Esophagus muscularis mucosa (tissue), 4 donors: ENCODE measurements around the gene ACACB. TPM values are rescaled to one million over a fixed set of nuclear protein-coding genes. Genes with fewer than 3 reads are reported as not detected.

Source experiments
- DNase-seq: peaks from one replicate; pipeline ENCODE4 v3.0.0-alpha.2; 2017; ENCODE audit errors: extremely low spot score
- H3K27ac ChIP-seq, 4 donors: fragments of 200-600 bp; sonication (generic); replicated peaks in 1 of 4; 1 replicate in 3 of 4; 2 replicates in 1 of 4; pipeline ENCODE4 v1.5.1; 2016 to 2019; ENCODE audit warnings: mild to moderate bottlenecking in 1 of 4
- H3K27me3 ChIP-seq, 4 donors: fragments of 200-600 bp; sonication (generic); one replicate each; pipeline versions ENCODE4 v1.5.1 to v1.6.0; 2016 to 2019
- H3K36me3 ChIP-seq, 4 donors: fragments of 200-600 bp; sonication (generic); one replicate each; pipeline ENCODE4 v1.5.1; 2016 to 2019
- H3K4me1 ChIP-seq, 4 donors: fragments of 200-600 bp; sonication (generic); one replicate each; pipeline ENCODE4 v1.5.1; 2016 to 2019
- H3K4me3 ChIP-seq, 4 donors: fragments of 200-600 bp; sonication (generic); 1 replicate in 2 of 4; 2 replicates in 2 of 4; pipeline ENCODE4 v1.5.1; 2016 to 2019; ENCODE audit warnings: mild to moderate bottlenecking in 4 of 4, moderate library complexity in 1 of 4
- H3K9me3 ChIP-seq, 4 donors: fragments of 200-600 bp; sonication (generic); 1 replicate in 3 of 4; 2 replicates in 1 of 4; pipeline ENCODE4 v1.5.1; 2016 to 2019
- EP300 ChIP-seq: sonication (generic); formaldehyde crosslinking; IDR thresholded peaks from one replicate; pipeline ENCODE4 v1.6.1; 2017; ENCODE audit warnings: antibody characterized with exemption
- POLR2A ChIP-seq: fragments of 450-650 bp; IDR thresholded peaks from one replicate; pipeline ENCODE4 v1.6.1; 2017; ENCODE audit warnings: antibody characterized with exemption, moderate library complexity, mild to moderate bottlenecking, low read depth
- POLR2AphosphoS5 ChIP-seq, 2 donors: sonication (generic); formaldehyde crosslinking; IDR thresholded peaks; one replicate each; pipeline ENCODE4 v1.6.1; 2017; ENCODE audit warnings: antibody characterized with exemption in 2 of 2
- WGBS: methylation state at CpG from one replicate; pipeline ENCODE4 v1.1.5; 2018; 5-methylcytosine and 5-hydroxymethylcytosine counted together
- intact Hi-C: fragments of 100-400 bp; cut with DNase I; formaldehyde crosslinking; loops from one replicate; pipeline ENCODE4 v1.15.1; 2023
- total RNA-seq, 4 donors: library from RNA; depleted of rRNA; stranded (reverse); fragments of >200 nt; gene quantifications; one replicate each; pipeline versions ENCODE4 v1.1.0 to v1.2.1, GENCODE V29; 2016
- TF ChIP-seq, protein P1 (sequence below), 3 experiments: fragments of 200-600 bp in 2 of 3; fragments of 450-650 bp in 1 of 3; sonication (generic) in 2 of 3; IDR thresholded peaks; one replicate each; pipeline ENCODE4 v1.5.1; 2017 to 2019; ENCODE audit warnings: antibody characterized with exemption in 3 of 3, mild to moderate bottlenecking in 2 of 3, moderate library complexity in 1 of 3

The ACACB gene
- total RNA-seq, 4 donors from 2014 or later, result 59.6 to 134 (median 108) TPM

DNA sequence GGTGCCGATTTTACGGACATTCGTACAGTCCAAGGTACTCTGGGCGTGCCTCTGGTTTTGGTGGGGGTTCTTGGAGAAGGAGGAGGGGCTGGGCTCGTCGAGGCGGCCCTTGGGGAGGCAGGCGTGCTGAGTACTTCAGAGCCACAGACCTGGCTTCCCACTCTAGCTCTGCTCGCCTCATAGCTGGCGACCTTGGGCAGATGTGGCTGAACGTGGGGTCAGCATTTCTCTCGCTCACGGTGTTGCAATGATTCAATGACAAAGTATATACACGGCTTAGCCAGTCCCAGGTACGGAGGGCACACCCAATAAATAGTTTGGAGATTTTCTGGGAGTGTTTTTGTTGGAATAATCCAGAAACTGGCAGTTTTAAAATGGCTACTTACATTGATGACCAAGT is 117.6 kb downstream of the ACACB start:
- Histone ChIP-seq H3K27ac (no peak overlapping the region), H3K4me3 (no peak overlapping the region), H3K36me3 (peaks cover 83 to 98% (median 96%) of the 10 kb centered on the region in 4 donors), H3K4me1 (no peaks in the 10 kb centered on the region), H3K9me3 (no peaks in the 10 kb centered on the region), H3K27me3 (no peaks in the 10 kb centered on the region)
- no peak for TF ChIP-seq POLR2AphosphoS5 (IDR thresholded peaks at IDR 0.05)
- TF ChIP-seq, protein P1, sequence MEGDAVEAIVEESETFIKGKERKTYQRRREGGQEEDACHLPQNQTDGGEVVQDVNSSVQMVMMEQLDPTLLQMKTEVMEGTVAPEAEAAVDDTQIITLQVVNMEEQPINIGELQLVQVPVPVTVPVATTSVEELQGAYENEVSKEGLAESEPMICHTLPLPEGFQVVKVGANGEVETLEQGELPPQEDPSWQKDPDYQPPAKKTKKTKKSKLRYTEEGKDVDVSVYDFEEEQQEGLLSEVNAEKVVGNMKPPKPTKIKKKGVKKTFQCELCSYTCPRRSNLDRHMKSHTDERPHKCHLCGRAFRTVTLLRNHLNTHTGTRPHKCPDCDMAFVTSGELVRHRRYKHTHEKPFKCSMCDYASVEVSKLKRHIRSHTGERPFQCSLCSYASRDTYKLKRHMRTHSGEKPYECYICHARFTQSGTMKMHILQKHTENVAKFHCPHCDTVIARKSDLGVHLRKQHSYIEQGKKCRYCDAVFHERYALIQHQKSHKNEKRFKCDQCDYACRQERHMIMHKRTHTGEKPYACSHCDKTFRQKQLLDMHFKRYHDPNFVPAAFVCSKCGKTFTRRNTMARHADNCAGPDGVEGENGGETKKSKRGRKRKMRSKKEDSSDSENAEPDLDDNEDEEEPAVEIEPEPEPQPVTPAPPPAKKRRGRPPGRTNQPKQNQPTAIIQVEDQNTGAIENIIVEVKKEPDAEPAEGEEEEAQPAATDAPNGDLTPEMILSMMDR (IDR thresholded peaks at IDR 0.05), result no peak
- TF ChIP-seq POLR2A, result no peak
- TF ChIP-seq EP300, result no peak
- 91% methylated on average over 15 of the region's 15 CpGs for WGBS
- intact Hi-C loops, result no loop called here
- no peak for DNase-seq

DNA sequence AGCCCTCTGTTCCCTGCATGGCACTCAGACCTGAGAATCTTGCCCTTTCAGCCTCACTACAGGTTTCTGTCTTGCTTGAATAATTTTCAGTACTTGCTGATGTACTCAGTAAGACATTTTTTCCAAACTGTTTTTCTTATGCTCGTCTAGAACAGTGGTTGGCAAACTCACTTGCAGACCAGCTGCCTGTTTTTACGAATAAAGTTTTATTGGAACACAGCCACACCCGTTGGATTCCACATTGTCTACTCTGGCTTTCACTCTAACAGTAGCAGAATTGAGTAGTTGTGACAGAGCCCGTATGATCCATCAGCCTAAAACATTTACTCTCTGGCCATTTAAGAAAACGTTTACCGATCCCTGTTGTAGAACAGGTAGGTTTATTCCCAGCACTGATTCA is 119.9 kb downstream of the ACACB start:
- Histone ChIP-seq H3K36me3 (peaks cover 82 to 98% (median 95%) of the 10 kb centered on the region in 4 donors), H3K9me3 (no peaks in the 10 kb centered on the region), H3K4me3 (no peak overlapping the region), H3K27me3 (no peaks in the 10 kb centered on the region), H3K27ac (no peak overlapping the region), H3K4me1 (no peaks in the 10 kb centered on the region)
- intact Hi-C loops, result no loop called here
- TF ChIP-seq POLR2AphosphoS5 (IDR thresholded peaks at IDR 0.05) (no peak), EP300 (no peak), POLR2A (no peak)
- TF ChIP-seq, protein P1 (IDR thresholded peaks at IDR 0.05), result no peak
- DNase-seq, result no peak
- WGBS, result 77% methylated on average over 6 of the region's 6 CpGs

DNA sequence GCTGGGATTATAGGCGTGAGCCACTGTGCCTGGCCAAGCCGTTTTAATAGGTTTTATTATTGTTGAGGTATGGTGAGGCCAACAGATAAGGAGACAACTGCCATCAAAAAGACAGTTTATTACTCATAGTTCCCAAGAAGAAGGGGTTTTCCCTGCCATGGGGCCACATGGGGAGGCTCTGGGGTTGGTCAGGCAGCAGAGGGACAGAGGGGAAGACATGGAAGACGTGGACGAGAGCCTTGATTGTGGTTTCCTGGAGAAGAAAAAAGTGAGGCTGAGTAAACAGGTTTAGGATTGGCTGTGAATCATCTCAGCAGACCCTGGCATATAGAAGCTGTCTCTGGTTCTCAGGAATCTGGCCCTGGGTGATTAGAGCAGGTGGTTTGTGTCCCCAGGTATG is 122.8 kb downstream of the ACACB start:
- no peaks in the 10 kb centered on the region for H3K27me3 ChIP-seq
- DNase-seq, result no peak
- no peak overlapping the region for H3K4me3 ChIP-seq
- H3K27ac ChIP-seq, result no peak overlapping the region
- H3K4me1 ChIP-seq, result no peaks in the 10 kb centered on the region
- WGBS, result 90% methylated on average over 4 of the region's 4 CpGs
- peaks cover 86 to 98% (median 95%) of the 10 kb centered on the region in 4 donors for H3K36me3 ChIP-seq
- no peaks in the 10 kb centered on the region for H3K9me3 ChIP-seq
- TF ChIP-seq POLR2AphosphoS5 (IDR thresholded peaks at IDR 0.05) (no peak), POLR2A (no peak), EP300 (no peak)
- TF ChIP-seq, protein P1 (IDR thresholded peaks at IDR 0.05), result no peak
- intact Hi-C loops, result no loop called here

DNA sequence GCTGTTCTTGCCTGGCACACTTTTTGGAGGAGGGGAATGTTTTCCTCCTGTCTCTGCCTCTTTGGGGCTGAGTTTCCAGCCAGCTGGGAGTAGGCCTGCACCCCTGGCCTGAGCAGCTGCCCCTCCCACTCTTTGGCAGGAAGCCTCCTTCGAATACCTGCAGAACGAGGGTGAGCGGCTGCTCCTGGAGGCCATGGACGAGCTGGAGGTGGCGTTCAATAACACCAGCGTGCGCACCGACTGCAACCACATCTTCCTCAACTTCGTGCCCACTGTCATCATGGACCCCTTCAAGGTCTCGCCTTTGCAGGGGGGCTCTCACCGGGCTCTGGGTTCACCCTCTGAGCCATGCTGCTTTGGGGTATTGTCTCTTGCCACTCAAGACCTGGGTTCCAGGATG is 123.3 kb downstream of the ACACB start:
- TF ChIP-seq EP300, result no peak
- H3K36me3 ChIP-seq, result peaks cover 84 to 98% (median 95%) of the 10 kb centered on the region in 4 donors
- WGBS, result 94% methylated on average over 6 of the region's 11 CpGs
- no peak overlapping the region for H3K27ac ChIP-seq
- no peaks in the 10 kb centered on the region for H3K27me3 ChIP-seq
- no peak for DNase-seq
- no peaks in the 10 kb centered on the region for H3K4me1 ChIP-seq
- no peaks in the 10 kb centered on the region for H3K9me3 ChIP-seq
- H3K4me3 ChIP-seq, result no peak overlapping the region
- intact Hi-C loops, result no loop called here

DNA sequence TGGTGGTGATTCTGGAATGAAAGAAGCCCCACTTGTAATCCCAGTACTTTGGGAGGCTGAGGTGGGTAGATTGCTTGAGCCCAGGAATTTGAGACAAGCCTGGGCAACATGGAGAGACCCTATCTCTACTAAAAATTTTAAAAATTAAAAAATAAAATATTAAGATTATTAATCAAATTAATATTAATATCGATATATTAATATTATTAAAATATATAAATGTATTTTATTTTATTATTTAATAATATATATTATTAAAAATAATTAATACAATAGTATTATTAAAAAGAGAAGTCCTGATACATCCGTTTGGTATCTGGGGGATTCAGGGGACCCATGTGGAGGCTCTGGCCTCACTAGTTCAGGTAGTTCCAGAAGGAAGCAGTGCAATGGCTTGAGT is 124.0 kb downstream of the ACACB start:
- no peaks in the 10 kb centered on the region for H3K27me3 ChIP-seq
- DNase-seq, result no peak
- H3K9me3 ChIP-seq, result no peaks in the 10 kb centered on the region
- H3K27ac ChIP-seq, result no peak overlapping the region
- peaks cover 86 to 98% (median 95%) of the 10 kb centered on the region in 4 donors for H3K36me3 ChIP-seq
- no peaks in the 10 kb centered on the region for H3K4me1 ChIP-seq
- TF ChIP-seq POLR2AphosphoS5 (IDR thresholded peaks at IDR 0.05), result no peak
- 95% methylated on average over 2 of the region's 2 CpGs for WGBS
- no peak overlapping the region for H3K4me3 ChIP-seq
- intact Hi-C loops, result no loop called here

DNA sequence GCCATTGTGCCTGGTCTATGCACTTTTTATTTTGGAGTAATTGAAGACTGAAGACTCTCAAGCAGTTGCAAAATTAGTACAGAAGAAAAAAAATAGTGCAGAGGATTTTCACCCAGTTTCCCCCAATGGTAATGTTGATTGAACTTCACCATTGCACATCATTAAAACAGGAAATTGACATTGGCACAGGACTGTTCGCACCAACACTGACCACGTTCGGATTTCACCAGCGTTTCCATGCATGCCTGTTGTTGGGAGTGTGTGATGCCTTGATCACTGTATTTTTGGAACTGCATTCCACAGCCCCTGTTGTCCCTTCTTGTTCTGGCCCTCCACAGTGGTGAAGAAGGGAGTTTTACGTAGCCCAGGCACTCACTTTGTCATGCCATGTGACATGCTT is 125.5 kb downstream of the ACACB start:
- intact Hi-C loops, result no loop called here
- H3K36me3 ChIP-seq, result peaks cover 86 to 98% (median 95%) of the 10 kb centered on the region in 4 donors
- H3K4me3 ChIP-seq, result no peak overlapping the region
- H3K27me3 ChIP-seq, result no peaks in the 10 kb centered on the region
- H3K27ac ChIP-seq, result no peak overlapping the region
- H3K4me1 ChIP-seq, result no peaks in the 10 kb centered on the region
- no peak for TF ChIP-seq EP300
- TF ChIP-seq POLR2A, result no peak
- TF ChIP-seq, protein P1 (IDR thresholded peaks at IDR 0.05), result no peak
- no peak for TF ChIP-seq POLR2AphosphoS5 (IDR thresholded peaks at IDR 0.05)
- WGBS, result 81% methylated on average over 5 of the region's 5 CpGs
- H3K9me3 ChIP-seq, result no peaks in the 10 kb centered on the region
- DNase-seq, result no peak
